ENCODE data around the gene DEGS1. TPM values are rescaled to one million over a fixed set of nuclear protein-coding genes. Genes with fewer than 3 reads are reported as not detected.
"Not testable (repeated sequence)": the region's sequence is repeated elsewhere in the genome, so short reads cannot be mapped to it uniquely, and the experiment has no call there.

Gene DEGS1
- total and polyA plus RNA-seq, 2 donors (not counting 1 experiment from before 2014, with no cell fraction given): 64.2 to 383 TPM

- DNase-seq (ENCODE audit: low read depth in 2 of 2): peak; percentile 84 to 89
- Histone ChIP-seq H3K4me3 (replicated peaks in 1 of 4; ENCODE audit: control extremely low read depth in 1 of 4, insufficient read depth in 1 of 4, low read depth in 3 of 4, low read length in 4 of 4) (peak overlapping the region in 2 of 4 experiments; percentile 22 to 34), H2AFZ (ENCODE audit: low read length) (peak overlapping the region; percentile 39), H3K4me1 (ENCODE audit: control insufficient read depth, extremely low read depth, insufficient read depth, low read length) (peaks cover 11% of the 10 kb centered on the region), H3K36me3 (ENCODE audit: control insufficient read depth, insufficient read depth, low read length) (no peaks in the 10 kb centered on the region), H3K9me3 (ENCODE audit: control insufficient read depth, insufficient read depth, low read depth, low read length) (no peaks in the 10 kb centered on the region), H4K20me1 (ENCODE audit: control insufficient read depth, extremely low read depth, insufficient read depth, low read length) (no peaks in the 10 kb centered on the region), H3K4me2 (ENCODE audit: extremely low read depth, insufficient read depth, low read length) (peak overlapping the region; percentile 77), H3K27me3 (ENCODE audit: control insufficient read depth, insufficient read depth, low read length) (no peaks in the 10 kb centered on the region), H3K79me2 (ENCODE audit: control insufficient read depth, insufficient read depth, low read length) (no peaks in the 10 kb centered on the region), H3K9ac (ENCODE audit: insufficient read depth, low read length) (peak overlapping the region; percentile 25), H3K27ac (ENCODE audit: insufficient read depth, low read length) (peak overlapping the region; percentile 79)
- TF ChIP-seq CTCF (conservative IDR thresholded peaks at IDR 0.05 in 1 of 2, IDR thresholded peaks at IDR 0.05 in 1 of 2; ENCODE audit: low read depth in 1 of 2, low read length in 2 of 2) (no peak), EZH2 (IDR thresholded peaks at IDR 0.05; ENCODE audit: low read length, missing control alignments) (no peak)
Observed at GRCh38 chr1:224205438-224205840, 22.4 kb downstream of the DEGS1 start.

- Histone ChIP-seq H3K27ac (ENCODE audit: insufficient read depth, low read length) (peak overlapping the region; percentile 79), H3K9ac (ENCODE audit: insufficient read depth, low read length) (peak overlapping the region; percentile 25), H3K4me1 (ENCODE audit: control insufficient read depth, extremely low read depth, insufficient read depth, low read length) (peaks cover 12% of the 10 kb centered on the region), H2AFZ (ENCODE audit: low read length) (peak overlapping the region; percentile 39)
- not testable (repeated sequence) for H3K27me3 ChIP-seq (ENCODE audit: control insufficient read depth, insufficient read depth, low read length); H3K4me3 ChIP-seq (replicated peaks in 1 of 4; ENCODE audit: control extremely low read depth in 1 of 4, insufficient read depth in 1 of 4, low read depth in 3 of 4, low read length in 4 of 4); DNase-seq (ENCODE audit: low read depth in 2 of 2); H3K9me3 ChIP-seq (ENCODE audit: control insufficient read depth, insufficient read depth, low read depth, low read length); H4K20me1 ChIP-seq (ENCODE audit: control insufficient read depth, extremely low read depth, insufficient read depth, low read length); H3K79me2 ChIP-seq (ENCODE audit: control insufficient read depth, insufficient read depth, low read length); H3K4me2 ChIP-seq (ENCODE audit: extremely low read depth, insufficient read depth, low read length); H3K36me3 ChIP-seq (ENCODE audit: control insufficient read depth, insufficient read depth, low read length)
Observed at GRCh38 chr1:224205931-224206538, 23.0 kb downstream of the DEGS1 start.

GRCh38 chr1:224211206-224211962 lies 28.3 kb downstream of the DEGS1 start:
- H3K27ac ChIP-seq (ENCODE audit: insufficient read depth, low read length): no peak overlapping the region
- no peaks in the 10 kb centered on the region for H3K27me3 ChIP-seq (ENCODE audit: control insufficient read depth, insufficient read depth, low read length)
- no peak overlapping the region for H3K9ac ChIP-seq (ENCODE audit: insufficient read depth, low read length)
- no peaks in the 10 kb centered on the region for H4K20me1 ChIP-seq (ENCODE audit: control insufficient read depth, extremely low read depth, insufficient read depth, low read length)
- H3K79me2 ChIP-seq (ENCODE audit: control insufficient read depth, insufficient read depth, low read length): no peaks in the 10 kb centered on the region
- H3K4me2 ChIP-seq (ENCODE audit: extremely low read depth, insufficient read depth, low read length): no peak overlapping the region
- H3K4me1 ChIP-seq (ENCODE audit: control insufficient read depth, extremely low read depth, insufficient read depth, low read length): peaks cover 7% of the 10 kb centered on the region
- no peaks in the 10 kb centered on the region for H3K36me3 ChIP-seq (ENCODE audit: control insufficient read depth, insufficient read depth, low read length)
- H3K9me3 ChIP-seq (ENCODE audit: control insufficient read depth, insufficient read depth, low read depth, low read length): no peaks in the 10 kb centered on the region
- TF ChIP-seq CTCF (conservative IDR thresholded peaks at IDR 0.05 in 1 of 2, IDR thresholded peaks at IDR 0.05 in 1 of 2; ENCODE audit: low read depth in 1 of 2, low read length in 2 of 2) (no peak), EZH2 (IDR thresholded peaks at IDR 0.05; ENCODE audit: low read length, missing control alignments) (no peak)
- peak; percentile 76 to 80 for DNase-seq (ENCODE audit: low read depth in 2 of 2)
- H2AFZ ChIP-seq (ENCODE audit: low read length): no peak overlapping the region
- no peak overlapping the region for H3K4me3 ChIP-seq (replicated peaks in 1 of 4; ENCODE audit: control extremely low read depth in 1 of 4, insufficient read depth in 1 of 4, low read depth in 3 of 4, low read length in 4 of 4)

Measured in fibroblast of lung (primary cell).